HG02763 (cell line): ENCODE data around the gene IGFLR1.

Experiments
- ATAC-seq: cut with Tn5 transposase; IDR thresholded peaks from one replicate; pipeline ENCODE4 v1.9.1; 2021; ENCODE audit warnings: mild to moderate bottlenecking, moderate library complexity; ENCODE audit not compliant: unreplicated experiment

The IGFLR1 gene

GRCh38 chr19:35742121-35742724, at the start of gene IGFLR1:
IGFLR1 (minus strand) TSS chr19:35742452; CDS start chr19:35741180, 1,272 bp downstream.
- no peak for ATAC-seq

- ATAC-seq = no peak
Measured at GRCh38 chr19:35791814-35792279, 49.6 kb upstream of the IGFLR1 start.

GRCh38 chr19:35790981-35791813, 48.9 kb upstream of the IGFLR1 start:
- ATAC-seq = no peak

DNA sequence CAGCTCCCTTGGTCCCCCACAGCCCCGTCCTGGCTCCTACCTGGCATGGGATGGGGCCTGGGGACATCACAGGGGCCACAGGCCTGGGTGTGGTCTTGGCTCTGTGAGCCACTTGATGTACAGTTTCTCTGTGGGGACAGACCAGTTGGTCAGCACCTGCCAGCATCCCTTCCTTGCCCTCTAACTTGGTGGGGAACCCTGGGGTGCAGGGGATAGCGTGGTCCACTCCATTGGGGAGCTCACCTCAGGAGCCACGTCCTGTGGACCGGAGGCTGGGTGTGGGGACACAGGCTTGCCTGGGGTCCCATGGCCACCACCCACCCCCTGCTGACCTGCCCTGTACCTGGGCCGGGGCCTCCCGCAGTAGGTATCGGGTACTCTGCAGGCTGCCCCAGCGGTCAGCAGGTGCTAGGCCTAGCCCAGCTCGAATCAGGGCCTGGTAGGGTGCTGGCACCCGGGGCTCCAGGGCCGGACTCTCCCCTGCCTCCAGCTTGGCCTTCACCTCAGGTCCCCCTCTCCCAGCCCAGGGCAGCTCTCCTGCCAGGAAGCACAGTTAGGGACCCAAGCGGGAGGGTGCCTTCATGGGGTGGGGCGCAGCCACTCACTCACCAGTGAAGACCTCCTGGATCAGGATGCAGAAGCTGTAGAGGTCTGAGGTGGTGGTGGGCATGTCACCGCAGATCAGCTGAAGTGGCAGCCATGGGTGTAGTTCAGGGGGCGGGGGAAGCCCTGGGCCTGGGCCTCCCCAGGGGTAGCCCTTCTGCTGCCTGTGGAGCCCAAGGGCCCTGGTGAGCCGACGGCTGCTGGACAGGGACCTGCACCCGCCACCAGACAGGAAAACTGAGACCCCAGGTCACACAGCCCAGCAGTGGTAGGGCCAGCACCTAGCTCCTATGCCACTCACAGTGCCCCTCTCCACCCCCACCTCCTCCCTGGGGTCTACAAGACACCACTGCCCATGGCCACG, 48.0 kb upstream of the IGFLR1 start:
- ATAC-seq = no peak

DNA sequence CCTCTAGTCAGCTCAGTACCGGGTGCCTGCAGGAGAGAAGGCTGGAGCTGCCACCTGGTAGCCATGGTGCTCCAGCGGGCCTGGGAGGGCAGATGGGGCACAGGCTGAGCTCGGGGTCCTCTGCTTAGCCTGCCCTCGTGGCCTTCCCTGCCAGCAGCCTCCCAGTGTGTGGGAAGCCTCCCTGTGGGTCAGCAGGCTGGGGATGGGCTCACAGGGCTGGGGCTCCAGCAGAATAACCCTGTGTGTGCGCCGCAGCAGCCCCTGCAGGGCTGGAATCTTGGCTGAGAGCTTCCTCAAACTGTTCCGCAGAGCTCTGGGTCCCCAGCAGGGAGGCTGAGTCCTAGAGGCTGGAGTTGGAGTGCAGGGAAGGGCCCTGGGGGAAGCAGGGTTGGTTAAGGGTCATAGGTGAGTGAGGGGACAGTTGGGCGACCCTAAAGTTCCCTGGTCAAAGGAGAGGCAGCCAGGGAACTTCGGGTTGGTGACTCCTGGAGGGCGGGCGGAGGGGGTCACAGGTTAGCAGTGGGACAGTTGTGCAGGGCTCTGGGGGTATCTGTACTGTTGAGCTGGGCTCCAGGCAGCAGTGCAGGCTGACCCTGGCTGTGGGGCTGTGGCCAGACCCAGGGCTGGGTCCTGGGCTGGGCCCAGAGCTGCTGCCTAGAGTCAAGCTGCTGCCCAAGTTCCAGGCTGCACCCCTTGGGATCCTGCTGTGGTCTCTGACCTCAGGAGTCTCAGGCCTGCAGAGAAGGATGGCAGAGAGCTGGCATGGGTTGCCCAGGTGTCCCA, 47.1 kb upstream of the IGFLR1 start:
- ATAC-seq = no peak

- no peak for ATAC-seq
Measured at GRCh38 chr19:35788205-35788960, 46.1 kb upstream of the IGFLR1 start.

- ATAC-seq = no peak
Measured at GRCh38 chr19:35787227-35787799, 45.1 kb upstream of the IGFLR1 start.

GRCh38 chr19:35786299-35787160, 44.3 kb upstream of the IGFLR1 start:
- no peak for ATAC-seq

DNA sequence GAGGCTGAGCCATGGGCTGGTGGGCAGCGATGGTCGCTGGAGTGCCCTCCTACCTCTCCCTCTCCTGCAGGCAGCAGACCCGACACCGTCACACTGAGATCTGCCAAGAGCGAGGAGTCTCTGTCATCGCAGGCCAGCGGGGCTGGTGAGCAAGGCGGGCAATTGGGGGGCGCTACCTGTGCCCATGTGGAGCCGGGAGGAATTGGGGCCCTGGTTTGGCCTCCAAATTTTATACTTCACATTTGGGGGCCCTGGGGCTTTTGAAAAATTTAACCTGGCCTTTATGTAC, 43.0 kb upstream of the IGFLR1 start:
- no peak for ATAC-seq

GRCh38 chr19:35784503-35785338, 42.5 kb upstream of the IGFLR1 start:
- no peak for ATAC-seq

DNA sequence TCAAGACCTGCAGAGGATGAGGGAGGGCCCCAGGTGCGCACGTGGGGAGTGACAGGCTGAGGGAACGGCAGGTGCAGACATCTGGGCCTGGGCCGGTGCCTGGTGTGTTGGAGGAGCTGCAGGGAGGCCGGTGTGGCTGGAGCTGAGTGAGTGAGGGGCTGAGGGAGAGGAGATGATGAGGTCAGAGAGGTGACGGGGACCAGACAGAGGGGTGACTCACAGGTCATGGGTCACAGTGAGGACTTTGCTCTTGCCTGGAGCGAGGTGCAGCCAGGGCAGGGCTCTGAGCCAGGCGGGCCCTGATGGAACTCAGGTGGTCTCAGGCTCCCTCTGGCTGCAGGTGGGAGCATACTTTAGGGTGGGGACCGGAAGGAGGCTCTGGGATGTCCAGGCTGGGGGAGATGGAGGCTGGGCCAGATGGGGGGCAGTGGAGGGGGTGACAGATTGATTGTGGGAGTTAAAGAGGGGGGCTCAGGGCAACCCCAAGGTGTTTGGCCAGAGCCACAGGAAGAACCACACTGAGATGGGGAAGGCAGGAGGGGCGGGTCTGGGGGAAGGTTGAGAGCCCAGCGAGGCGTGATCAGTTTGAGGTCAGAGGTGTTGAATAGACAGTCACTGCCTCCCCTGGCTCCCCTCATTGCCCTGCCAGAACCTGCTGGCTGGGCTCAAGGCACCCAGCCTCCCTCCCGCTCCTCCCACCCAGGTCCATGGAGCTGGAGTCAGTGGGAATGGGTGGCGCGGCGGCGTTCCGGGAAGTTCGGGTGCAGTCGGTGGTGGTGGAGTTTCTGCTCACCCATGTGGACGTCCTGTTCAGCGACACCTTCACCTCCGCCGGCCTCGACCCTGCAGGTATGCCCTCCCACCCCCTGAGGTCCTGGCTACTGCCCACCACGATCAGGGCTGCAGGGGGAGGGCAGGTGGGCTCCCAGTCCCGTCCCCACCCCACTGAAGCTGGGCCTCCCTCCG, 41.5 kb upstream of the IGFLR1 start:
- no peak for ATAC-seq

GRCh38 chr19:35782589-35782988, 40.3 kb upstream of the IGFLR1 start:
- no peak for ATAC-seq

GRCh38 chr19:35781650-35782049, 39.4 kb upstream of the IGFLR1 start:
- ATAC-seq = no peak

DNA sequence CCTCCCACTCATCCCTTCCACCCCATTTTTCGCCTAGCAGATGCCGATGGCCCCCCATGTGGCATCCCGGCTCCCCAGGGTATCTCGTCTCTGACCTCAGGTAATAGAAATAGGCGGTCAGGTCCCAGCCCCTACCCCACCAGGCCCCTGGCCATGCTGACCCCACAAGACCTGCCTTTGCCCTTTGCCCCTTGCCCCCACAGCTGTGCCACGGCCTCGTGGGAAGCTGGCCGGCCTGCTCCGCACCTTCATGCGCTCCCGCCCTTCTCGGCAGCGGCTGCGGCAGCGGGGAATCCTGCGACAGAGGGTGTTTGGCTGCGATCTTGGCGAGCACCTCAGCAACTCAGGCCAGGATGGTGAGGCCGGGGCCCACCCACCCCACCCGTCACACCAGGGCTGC, 38.5 kb upstream of the IGFLR1 start:
- ATAC-seq = no peak

GRCh38 chr19:35780058-35780457, 37.8 kb upstream of the IGFLR1 start:
- no peak for ATAC-seq

GRCh38 chr19:35779033-35779432, 36.8 kb upstream of the IGFLR1 start:
- ATAC-seq = no peak

DNA sequence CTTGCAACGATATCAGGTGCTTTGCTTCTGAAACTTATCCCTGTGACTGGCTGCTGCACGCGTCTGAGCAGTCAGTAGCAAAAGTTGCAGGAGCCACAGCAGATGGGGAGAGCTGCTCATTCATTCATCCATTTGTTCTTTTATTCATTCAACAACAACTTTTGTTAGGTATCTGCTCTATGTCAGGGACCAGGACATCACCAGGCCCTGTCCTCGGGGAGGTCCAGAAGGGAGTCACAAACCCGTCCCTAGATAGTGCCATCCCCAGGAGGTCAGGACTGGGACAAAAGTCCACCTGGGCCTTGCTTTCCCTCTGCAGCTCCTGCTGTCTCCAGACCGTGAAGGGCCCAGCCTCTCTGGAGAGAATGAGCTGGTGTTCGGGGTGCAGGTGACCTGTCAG, 35.7 kb upstream of the IGFLR1 start:
- no peak for ATAC-seq
